IPS-18a (cell line): ENCODE results near the gene TNIK.

ENCODE experiments used
- H3K27ac ChIP-seq: one replicate; pipeline ENCODE4 v1.5.1; 2013; ENCODE audit warnings: low read length
- H3K27me3 ChIP-seq: one replicate; pipeline ENCODE4 v1.6.1; 2013; ENCODE audit warnings: mild to moderate bottlenecking, low read length; ENCODE audit not compliant: control insufficient read depth, insufficient read depth
- H3K36me3 ChIP-seq: one replicate; pipeline ENCODE4 v1.6.1; 2013; ENCODE audit warnings: low read depth, low read length; ENCODE audit not compliant: control insufficient read depth
- H3K4me1 ChIP-seq: one replicate; pipeline ENCODE4 v1.6.1; 2013; ENCODE audit warnings: low read depth, low read length; ENCODE audit not compliant: control insufficient read depth
- H3K4me3 ChIP-seq: one replicate; pipeline ENCODE4 v1.5.1; 2013; ENCODE audit warnings: low read length
- H3K9ac ChIP-seq: one replicate; pipeline ENCODE4 v1.6.1; 2013; ENCODE audit warnings: mild to moderate bottlenecking, low read length, moderate library complexity
- H3K9me3 ChIP-seq: one replicate; pipeline ENCODE4 v1.6.1; 2013; ENCODE audit warnings: low read depth, low read length; ENCODE audit not compliant: control insufficient read depth

TNIK gene

GRCh38 chr3:171101982-171102641 lies 358.1 kb downstream of the TNIK start:
- Histone ChIP-seq H3K4me1 (no peaks in the 10 kb centered on the region), H3K27me3 (no peaks in the 10 kb centered on the region), H3K27ac (no peak overlapping the region), H3K9me3 (no peaks in the 10 kb centered on the region), H3K36me3 (peaks cover 7% of the 10 kb centered on the region), H3K9ac (no peak overlapping the region), H3K4me3 (no peak overlapping the region)

- Histone ChIP-seq H3K36me3 (peaks cover 7% of the 10 kb centered on the region), H3K27me3 (no peaks in the 10 kb centered on the region), H3K4me3 (no peak overlapping the region), H3K4me1 (no peaks in the 10 kb centered on the region), H3K9me3 (no peaks in the 10 kb centered on the region), H3K27ac (no peak overlapping the region), H3K9ac (no peak overlapping the region)
These were observed 360.3 kb downstream of the TNIK start for GRCh38 chr3:171099911-171100310.

- no peaks in the 10 kb centered on the region for H3K4me1 ChIP-seq
- peaks cover 3% of the 10 kb centered on the region for H3K36me3 ChIP-seq
- no peaks in the 10 kb centered on the region for H3K9me3 ChIP-seq
- no peak overlapping the region for H3K27ac ChIP-seq
- H3K9ac ChIP-seq, result no peak overlapping the region
- H3K4me3 ChIP-seq, result no peak overlapping the region
- no peaks in the 10 kb centered on the region for H3K27me3 ChIP-seq
These were observed 365.1 kb downstream of the TNIK start for GRCh38 chr3:171095063-171095462.

DNA sequence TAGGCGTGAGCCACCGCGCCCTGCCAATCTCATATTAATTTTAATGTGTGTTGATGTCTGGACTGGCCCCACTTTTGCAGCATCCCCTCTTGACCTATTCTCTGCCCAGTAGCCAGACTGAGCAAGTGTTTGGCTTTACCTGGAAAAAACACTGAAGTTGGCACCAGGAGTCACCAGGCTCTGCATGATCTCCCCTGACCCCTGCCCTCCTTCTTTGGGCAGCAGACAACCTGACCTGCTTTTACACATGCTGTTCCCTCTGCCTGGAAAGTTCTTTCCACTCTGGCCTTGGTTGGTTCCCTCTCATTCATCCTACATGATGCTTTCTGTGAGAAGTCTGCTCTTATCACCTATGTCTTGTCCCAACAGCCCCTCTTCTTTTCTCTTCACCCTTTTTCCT lies 365.8 kb downstream of the TNIK start:
- Histone ChIP-seq H3K36me3 (peaks cover 2% of the 10 kb centered on the region), H3K4me1 (no peaks in the 10 kb centered on the region), H3K9ac (no peak overlapping the region)

GRCh38 chr3:171093462-171093861 lies 366.7 kb downstream of the TNIK start:
- H3K9ac ChIP-seq, result no peak overlapping the region
- H3K36me3 ChIP-seq, result no peaks in the 10 kb centered on the region
- no peak overlapping the region for H3K4me3 ChIP-seq
- H3K9me3 ChIP-seq, result no peaks in the 10 kb centered on the region
- H3K27me3 ChIP-seq, result no peaks in the 10 kb centered on the region
- no peak overlapping the region for H3K27ac ChIP-seq
- no peaks in the 10 kb centered on the region for H3K4me1 ChIP-seq

More for the DNA sequence above, 365.8 kb downstream of the TNIK start:
- no peaks in the 10 kb centered on the region for H3K9me3 ChIP-seq
- no peaks in the 10 kb centered on the region for H3K27me3 ChIP-seq
- no peak overlapping the region for H3K27ac ChIP-seq
- H3K4me3 ChIP-seq, result no peak overlapping the region

GRCh38 chr3:171092467-171092911 lies 367.7 kb downstream of the TNIK start:
- Histone ChIP-seq H3K9me3 (no peaks in the 10 kb centered on the region), H3K4me3 (no peak overlapping the region), H3K27me3 (no peaks in the 10 kb centered on the region), H3K9ac (no peak overlapping the region), H3K27ac (no peak overlapping the region), H3K4me1 (no peaks in the 10 kb centered on the region), H3K36me3 (no peaks in the 10 kb centered on the region)

- Histone ChIP-seq H3K27ac (no peak overlapping the region), H3K4me1 (no peaks in the 10 kb centered on the region), H3K27me3 (no peaks in the 10 kb centered on the region), H3K4me3 (no peak overlapping the region), H3K9me3 (no peaks in the 10 kb centered on the region), H3K36me3 (peaks cover 3% of the 10 kb centered on the region), H3K9ac (no peak overlapping the region)
These were observed 369.9 kb downstream of the TNIK start for GRCh38 chr3:171090321-171090720.

DNA sequence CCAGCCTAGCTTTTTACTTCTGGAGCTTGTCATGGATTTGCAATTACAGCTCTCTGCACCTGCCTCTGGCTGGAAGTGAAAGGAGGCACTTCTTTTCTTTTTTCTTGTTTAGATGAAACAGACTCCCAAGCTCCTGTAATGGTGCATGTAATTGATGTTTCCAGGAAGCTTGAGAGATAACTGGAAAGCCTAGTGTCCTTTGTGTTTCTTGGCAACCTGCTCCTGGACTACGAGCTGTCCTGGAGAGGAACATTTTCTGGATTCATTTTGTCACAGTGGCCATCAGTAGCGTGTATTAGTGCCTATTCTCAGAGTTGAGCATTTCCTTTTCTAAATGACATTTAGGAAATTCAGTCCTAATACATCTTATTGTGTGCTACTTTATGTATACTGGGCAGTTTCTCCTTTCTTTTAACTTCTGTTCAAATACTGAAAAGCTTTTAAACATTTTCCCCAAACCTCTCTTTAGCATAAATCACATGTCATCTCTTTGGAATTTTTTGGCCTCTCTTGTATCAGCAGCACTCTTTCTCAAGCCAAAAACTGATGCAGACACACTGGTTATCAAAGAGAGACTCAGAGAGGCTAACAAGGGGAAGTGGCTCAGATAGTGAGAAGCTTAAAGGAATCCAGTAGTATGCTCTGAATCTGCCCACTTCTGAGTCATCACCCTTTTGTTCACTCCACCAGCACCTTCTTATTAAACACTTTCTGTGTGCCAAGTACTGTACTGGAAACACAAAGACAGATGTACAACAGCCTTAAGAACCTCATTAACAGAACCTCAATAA lies 371.0 kb downstream of the TNIK start:
- Histone ChIP-seq H3K27ac (no peak overlapping the region), H3K4me3 (no peak overlapping the region), H3K4me1 (no peaks in the 10 kb centered on the region), H3K36me3 (peaks cover 8% of the 10 kb centered on the region), H3K9ac (no peak overlapping the region), H3K9me3 (no peaks in the 10 kb centered on the region), H3K27me3 (no peaks in the 10 kb centered on the region)

- no peak overlapping the region for H3K27ac ChIP-seq
- no peaks in the 10 kb centered on the region for H3K9me3 ChIP-seq
- no peaks in the 10 kb centered on the region for H3K27me3 ChIP-seq
These were observed 371.7 kb downstream of the TNIK start for GRCh38 chr3:171088496-171088895.

DNA sequence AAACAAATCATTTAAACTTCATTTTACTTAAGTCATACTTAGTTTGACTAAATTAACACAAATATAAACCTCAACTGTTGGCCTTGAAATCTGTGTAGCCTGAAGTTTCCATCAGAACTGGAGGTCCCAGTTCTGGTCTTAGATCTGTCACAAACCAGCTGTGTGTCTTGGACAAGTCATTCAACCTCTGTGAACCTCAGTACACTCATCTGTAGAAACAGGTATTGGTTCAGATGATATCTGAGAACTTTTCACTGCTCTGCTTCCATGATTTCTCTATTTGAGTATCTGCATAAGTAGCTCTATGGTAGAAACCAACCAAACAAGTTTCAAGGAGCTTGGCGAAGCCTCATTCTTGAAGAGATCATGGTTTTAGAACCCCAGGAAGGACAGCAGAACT lies 373.3 kb downstream of the TNIK start:
- no peaks in the 10 kb centered on the region for H3K9me3 ChIP-seq
- H3K4me1 ChIP-seq, result no peaks in the 10 kb centered on the region
- no peak overlapping the region for H3K4me3 ChIP-seq
- peaks cover 18% of the 10 kb centered on the region for H3K36me3 ChIP-seq
- H3K27me3 ChIP-seq, result no peaks in the 10 kb centered on the region
- H3K27ac ChIP-seq, result no peak overlapping the region
- H3K9ac ChIP-seq, result no peak overlapping the region

More at GRCh38 chr3:171088496-171088895, 371.7 kb downstream of the TNIK start:
- Histone ChIP-seq H3K4me3 (no peak overlapping the region), H3K4me1 (no peaks in the 10 kb centered on the region), H3K9ac (no peak overlapping the region), H3K36me3 (peaks cover 9% of the 10 kb centered on the region)

DNA sequence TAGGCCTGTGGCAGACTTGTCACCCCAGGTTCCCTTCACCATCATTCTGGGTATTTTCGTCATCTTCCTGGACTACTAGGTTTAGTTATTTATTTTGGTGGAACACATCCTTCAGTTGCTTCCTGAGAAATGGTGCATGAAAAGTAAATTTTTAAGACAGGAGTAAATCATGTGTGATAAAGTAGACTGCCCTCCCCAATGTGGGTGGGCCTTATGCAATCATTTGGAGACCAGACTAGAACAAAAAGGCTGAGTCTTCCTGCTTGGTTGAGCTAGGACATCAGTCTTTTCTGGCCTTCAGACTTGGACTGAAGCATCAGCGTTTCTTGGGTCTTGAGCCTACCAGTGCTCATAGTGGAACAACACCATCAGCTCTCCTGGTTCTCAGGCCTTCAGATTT lies 382.9 kb downstream of the TNIK start:
- Histone ChIP-seq H3K9ac (no peak overlapping the region), H3K27me3 (no peaks in the 10 kb centered on the region), H3K9me3 (no peaks in the 10 kb centered on the region), H3K27ac (no peak overlapping the region), H3K36me3 (peaks cover 17% of the 10 kb centered on the region), H3K4me3 (no peak overlapping the region), H3K4me1 (no peaks in the 10 kb centered on the region)

DNA sequence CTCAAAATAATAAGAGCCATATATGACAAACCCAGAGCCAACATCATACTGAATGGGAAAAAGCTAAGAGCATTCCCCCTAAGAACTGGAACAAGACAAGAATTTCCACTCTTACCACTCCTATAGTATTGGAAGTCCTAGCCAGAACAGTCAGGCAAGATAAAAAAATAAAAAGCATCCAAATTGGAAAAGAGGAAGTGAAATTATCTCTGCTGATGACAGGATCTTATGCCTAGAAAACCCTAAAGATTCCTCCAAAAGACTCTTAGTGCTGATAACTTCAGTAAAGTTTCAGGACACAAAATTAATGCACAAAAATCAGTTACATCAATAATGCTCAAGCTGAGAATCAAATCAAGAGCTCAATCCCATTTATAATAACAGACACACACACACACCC lies 387.8 kb downstream of the TNIK start:
- no peaks in the 10 kb centered on the region for H3K9me3 ChIP-seq
- H3K27ac ChIP-seq, result no peak overlapping the region
- H3K9ac ChIP-seq, result no peak overlapping the region

More for the DNA sequence above, 387.8 kb downstream of the TNIK start:
- peaks cover 13% of the 10 kb centered on the region for H3K36me3 ChIP-seq
- H3K4me3 ChIP-seq, result no peak overlapping the region
- no peaks in the 10 kb centered on the region for H3K27me3 ChIP-seq
- H3K4me1 ChIP-seq, result no peaks in the 10 kb centered on the region
